Liver (tissue), 3 donors: Measurements from ENCODE around the gene TTC23.

Experiments used
- EGR1 ChIP-seq, 2 donors: IDR thresholded peaks; 2 replicates each; pipeline ENCODE4 v1.6.1; 2016 to 2018; ENCODE audit warnings: antibody characterized with exemption in 2 of 2, low read depth in 2 of 2
- GABPA ChIP-seq, 2 donors: IDR thresholded peaks in 1 of 2; conservative IDR thresholded peaks in 1 of 2; 2 replicates each; pipeline ENCODE4 v1.6.1; 2016; ENCODE audit warnings: antibody characterized with exemption in 2 of 2, mild to moderate bottlenecking in 1 of 2, moderate library complexity in 1 of 2
- JUND ChIP-seq, 2 donors: IDR thresholded peaks; 2 replicates each; pipeline ENCODE4 v1.6.1; 2016; ENCODE audit warnings: antibody characterized with exemption in 2 of 2
- RAD21 ChIP-seq, 2 donors: IDR thresholded peaks; 2 replicates each; pipeline ENCODE4 v1.6.1; 2016; ENCODE audit warnings: antibody characterized with exemption in 2 of 2, mild to moderate bottlenecking in 2 of 2
- TAF1 ChIP-seq: conservative IDR thresholded peaks from 2 replicates; pipeline ENCODE4 v1.6.1; 2016; ENCODE audit warnings: antibody characterized with exemption, mild to moderate bottlenecking
- YY1 ChIP-seq: IDR thresholded peaks from 2 replicates; pipeline ENCODE4 v1.6.1; 2016; ENCODE audit warnings: antibody characterized with exemption, mild to moderate bottlenecking
- TF ChIP-seq, protein P1 (sequence below): IDR thresholded peaks from 2 replicates; pipeline ENCODE4 v1.6.1; 2016; ENCODE audit warnings: antibody characterized with exemption
- TF ChIP-seq, protein P2 (sequence below): fragments of 150-350 bp; IDR thresholded peaks from 2 replicates; pipeline ENCODE4 v1.5.1; 2017; ENCODE audit warnings: improper control_type of control experiment, low read depth, low read length; ENCODE audit not compliant: missing input control
- TF ChIP-seq, protein P3 (sequence below): IDR thresholded peaks from 2 replicates; pipeline ENCODE4 v1.6.1; 2016; ENCODE audit warnings: antibody characterized with exemption, mild to moderate bottlenecking
- TF ChIP-seq, protein P4 (sequence below): IDR thresholded peaks from 2 replicates; pipeline ENCODE4 v1.6.1; 2016; ENCODE audit warnings: antibody characterized with exemption
- donor health status: healthy.
- donor health status: healthy.

DNA sequence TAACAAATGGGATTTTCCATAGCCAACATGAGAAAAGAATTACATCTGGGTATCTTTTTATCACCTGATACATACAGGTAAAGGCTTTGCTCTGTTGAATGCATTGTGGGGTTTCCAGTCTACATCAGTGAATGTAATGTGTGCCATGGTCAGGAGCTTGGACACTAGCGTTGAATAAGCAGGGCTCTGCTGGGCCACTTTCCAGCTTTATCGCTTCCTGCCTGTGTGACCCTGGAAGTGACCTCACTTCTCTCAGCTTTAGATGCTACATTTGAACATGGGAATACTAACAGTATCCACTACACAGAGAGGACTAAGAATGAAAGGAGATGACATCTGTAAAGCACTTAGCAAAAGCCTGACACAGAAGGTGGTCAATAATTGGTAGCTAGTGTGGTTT lies 40.1 kb downstream of the TTC23 start:
- TF ChIP-seq, protein P1, sequence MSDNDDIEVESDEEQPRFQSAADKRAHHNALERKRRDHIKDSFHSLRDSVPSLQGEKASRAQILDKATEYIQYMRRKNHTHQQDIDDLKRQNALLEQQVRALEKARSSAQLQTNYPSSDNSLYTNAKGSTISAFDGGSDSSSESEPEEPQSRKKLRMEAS: no peak
- TF ChIP-seq GABPA (IDR thresholded peaks at IDR 0.05 in 1 of 2, conservative IDR thresholded peaks at IDR 0.05 in 1 of 2) (no peak), JUND (IDR thresholded peaks at IDR 0.05) (no peak), YY1 (no peak), EGR1 (IDR thresholded peaks at IDR 0.05; ENCODE audit: low read depth in 2 of 2) (no peak), TAF1 (no peak), RAD21 (IDR thresholded peaks at IDR 0.05) (no peak)
- TF ChIP-seq, protein P2, sequence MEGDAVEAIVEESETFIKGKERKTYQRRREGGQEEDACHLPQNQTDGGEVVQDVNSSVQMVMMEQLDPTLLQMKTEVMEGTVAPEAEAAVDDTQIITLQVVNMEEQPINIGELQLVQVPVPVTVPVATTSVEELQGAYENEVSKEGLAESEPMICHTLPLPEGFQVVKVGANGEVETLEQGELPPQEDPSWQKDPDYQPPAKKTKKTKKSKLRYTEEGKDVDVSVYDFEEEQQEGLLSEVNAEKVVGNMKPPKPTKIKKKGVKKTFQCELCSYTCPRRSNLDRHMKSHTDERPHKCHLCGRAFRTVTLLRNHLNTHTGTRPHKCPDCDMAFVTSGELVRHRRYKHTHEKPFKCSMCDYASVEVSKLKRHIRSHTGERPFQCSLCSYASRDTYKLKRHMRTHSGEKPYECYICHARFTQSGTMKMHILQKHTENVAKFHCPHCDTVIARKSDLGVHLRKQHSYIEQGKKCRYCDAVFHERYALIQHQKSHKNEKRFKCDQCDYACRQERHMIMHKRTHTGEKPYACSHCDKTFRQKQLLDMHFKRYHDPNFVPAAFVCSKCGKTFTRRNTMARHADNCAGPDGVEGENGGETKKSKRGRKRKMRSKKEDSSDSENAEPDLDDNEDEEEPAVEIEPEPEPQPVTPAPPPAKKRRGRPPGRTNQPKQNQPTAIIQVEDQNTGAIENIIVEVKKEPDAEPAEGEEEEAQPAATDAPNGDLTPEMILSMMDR: no peak
- TF ChIP-seq, protein P3, sequence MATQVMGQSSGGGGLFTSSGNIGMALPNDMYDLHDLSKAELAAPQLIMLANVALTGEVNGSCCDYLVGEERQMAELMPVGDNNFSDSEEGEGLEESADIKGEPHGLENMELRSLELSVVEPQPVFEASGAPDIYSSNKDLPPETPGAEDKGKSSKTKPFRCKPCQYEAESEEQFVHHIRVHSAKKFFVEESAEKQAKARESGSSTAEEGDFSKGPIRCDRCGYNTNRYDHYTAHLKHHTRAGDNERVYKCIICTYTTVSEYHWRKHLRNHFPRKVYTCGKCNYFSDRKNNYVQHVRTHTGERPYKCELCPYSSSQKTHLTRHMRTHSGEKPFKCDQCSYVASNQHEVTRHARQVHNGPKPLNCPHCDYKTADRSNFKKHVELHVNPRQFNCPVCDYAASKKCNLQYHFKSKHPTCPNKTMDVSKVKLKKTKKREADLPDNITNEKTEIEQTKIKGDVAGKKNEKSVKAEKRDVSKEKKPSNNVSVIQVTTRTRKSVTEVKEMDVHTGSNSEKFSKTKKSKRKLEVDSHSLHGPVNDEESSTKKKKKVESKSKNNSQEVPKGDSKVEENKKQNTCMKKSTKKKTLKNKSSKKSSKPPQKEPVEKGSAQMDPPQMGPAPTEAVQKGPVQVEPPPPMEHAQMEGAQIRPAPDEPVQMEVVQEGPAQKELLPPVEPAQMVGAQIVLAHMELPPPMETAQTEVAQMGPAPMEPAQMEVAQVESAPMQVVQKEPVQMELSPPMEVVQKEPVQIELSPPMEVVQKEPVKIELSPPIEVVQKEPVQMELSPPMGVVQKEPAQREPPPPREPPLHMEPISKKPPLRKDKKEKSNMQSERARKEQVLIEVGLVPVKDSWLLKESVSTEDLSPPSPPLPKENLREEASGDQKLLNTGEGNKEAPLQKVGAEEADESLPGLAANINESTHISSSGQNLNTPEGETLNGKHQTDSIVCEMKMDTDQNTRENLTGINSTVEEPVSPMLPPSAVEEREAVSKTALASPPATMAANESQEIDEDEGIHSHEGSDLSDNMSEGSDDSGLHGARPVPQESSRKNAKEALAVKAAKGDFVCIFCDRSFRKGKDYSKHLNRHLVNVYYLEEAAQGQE: no peak
- TF ChIP-seq, protein P4, sequence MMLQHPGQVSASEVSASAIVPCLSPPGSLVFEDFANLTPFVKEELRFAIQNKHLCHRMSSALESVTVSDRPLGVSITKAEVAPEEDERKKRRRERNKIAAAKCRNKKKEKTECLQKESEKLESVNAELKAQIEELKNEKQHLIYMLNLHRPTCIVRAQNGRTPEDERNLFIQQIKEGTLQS: no peak
